HCT116 (cell line): ENCODE results near the gene STK25.

ENCODE experiments used
- CTCF ChIP-seq, 3 experiments: fragments of 200-600 bp in 1 of 3; sonication (generic) in 1 of 3; IDR thresholded peaks in 2 of 3; conservative IDR thresholded peaks in 1 of 3; 2 replicates each; pipeline ENCODE4 v1.5.1; 2012 to 2017; ENCODE audit warnings: low read depth in 2 of 3, low read length in 2 of 3, antibody characterized with exemption in 1 of 3, borderline replicate concordance in 1 of 3, control low read depth in 1 of 3, mild to moderate bottlenecking in 1 of 3, mixed read lengths in 1 of 3, mixed run types in 1 of 3, moderate library complexity in 1 of 3; ENCODE audit not compliant: insufficient read depth in 1 of 3
- EZH2 ChIP-seq: fragments of 200-600 bp; sonication (generic); IDR thresholded peaks from 2 replicates; pipeline ENCODE4 v1.6.1; 2017; ENCODE audit warnings: antibody characterized with exemption, mixed run types
- JUND ChIP-seq: IDR thresholded peaks from 2 replicates; pipeline ENCODE4 v1.6.1; 2012
- MAX ChIP-seq: IDR thresholded peaks from 2 replicates; pipeline ENCODE4 v1.6.1; 2012
- POLR2A ChIP-seq: IDR thresholded peaks from 2 replicates; pipeline ENCODE4 v1.7.0; 2011; ENCODE audit warnings: borderline replicate concordance; ENCODE audit not compliant: insufficient read depth, insufficient read length; ENCODE audit errors: extremely low read depth
- POLR2AphosphoS5 ChIP-seq: IDR thresholded peaks from 2 replicates; pipeline ENCODE4 v1.6.1; 2011; ENCODE audit warnings: mild to moderate bottlenecking, low read depth, low read length, moderate library complexity
- RAD21 ChIP-seq: IDR thresholded peaks from 2 replicates; pipeline ENCODE4 v1.6.1; 2012; ENCODE audit warnings: low read depth, mild to moderate bottlenecking
- REST ChIP-seq: IDR thresholded peaks from 2 replicates; pipeline ENCODE4 v1.6.1; 2012; ENCODE audit warnings: low read depth
- YY1 ChIP-seq: IDR thresholded peaks from 2 replicates; pipeline ENCODE4 v1.6.1; 2011; ENCODE audit warnings: low read length, low read depth, moderate library complexity, mild to moderate bottlenecking; ENCODE audit not compliant: insufficient replicate concordance; ENCODE audit errors: extremely low read depth
- ZBTB33 ChIP-seq: IDR thresholded peaks from 2 replicates; pipeline ENCODE4 v1.6.1; 2011; ENCODE audit warnings: mild to moderate bottlenecking, low read length, moderate library complexity; ENCODE audit not compliant: insufficient replicate concordance; ENCODE audit errors: extremely low read depth
- ZNF274 ChIP-seq: fragments of 200-500 bp; sonication (Bioruptor generic); IDR thresholded peaks from 2 replicates; pipeline ENCODE4 v1.6.1; 2014; ENCODE audit warnings: mild to moderate bottlenecking, low read depth, low read length, inconsistent platforms

- no peak for TF ChIP-seq RAD21
- TF ChIP-seq YY1: no peak
- TF ChIP-seq MAX: no peak
- no peak for TF ChIP-seq CTCF (IDR thresholded peaks at IDR 0.05 in 2 of 3, conservative IDR thresholded peaks at IDR 0.05 in 1 of 3; ENCODE audit: borderline replicate concordance in 1 of 3, insufficient read depth in 1 of 3, low read depth in 2 of 3, low read length in 2 of 3)
- TF ChIP-seq POLR2AphosphoS5: no peak
- TF ChIP-seq POLR2A: no peak
- no peak for TF ChIP-seq JUND
- TF ChIP-seq REST: no peak
- no peak for TF ChIP-seq ZNF274
- no peak for TF ChIP-seq ZBTB33
- TF ChIP-seq EZH2: no peak
These were observed 7.9 kb downstream of the STK25 start for GRCh38 chr2:241500431-241500975.
